Heart right ventricle (tissue), 16 donors: ENCODE measurements around the gene PI4KA. TPM values are rescaled to one million over a fixed set of nuclear protein-coding genes. Genes with fewer than 3 reads are reported as not detected.

Experiments used
- ATAC-seq, 8 donors: fragments of 200-7000 bp; cut with Tn5 transposase; one replicate each; pipeline ENCODE4 v1.9.1; 2020; ENCODE audit warnings: mild to moderate bottlenecking in 8 of 8, moderate library complexity in 8 of 8, moderate number of reproducible peaks in 1 of 8
- DNase-seq, 2 donors: peaks; one replicate each; pipeline ENCODE4 v3.0.0-alpha.2; 2020
- H3K27ac ChIP-seq, 10 donors: fragments of 200-600 bp; sonication (generic) in 2 of 10; one replicate each; pipeline versions ENCODE4 v1.5.0 to v1.8.0; 2020 to 2022; ENCODE audit warnings: mild to moderate bottlenecking in 3 of 10
- H3K27me3 ChIP-seq, 7 donors: fragments of 200-600 bp; one replicate each; pipeline ENCODE4 v1.8.0; 2021 to 2022; ENCODE audit warnings: mild to moderate bottlenecking in 2 of 7
- H3K36me3 ChIP-seq, 9 donors: fragments of 200-600 bp; sonication (generic) in 1 of 9; one replicate each; pipeline versions ENCODE4 v1.5.0 to v1.8.0; 2020 to 2022; ENCODE audit warnings: mild to moderate bottlenecking in 2 of 9
- H3K4me1 ChIP-seq, 9 donors: fragments of 200-600 bp; sonication (generic) in 1 of 9; one replicate each; pipeline versions ENCODE4 v1.5.0 to v1.8.0; 2020 to 2022; ENCODE audit warnings: mild to moderate bottlenecking in 4 of 9
- H3K4me3 ChIP-seq, 10 donors: fragments of 200-600 bp; sonication (generic) in 2 of 10; one replicate each; pipeline versions ENCODE4 v1.5.0 to v1.8.0; 2020 to 2022; ENCODE audit warnings: mild to moderate bottlenecking in 7 of 10, moderate library complexity in 2 of 10
- H3K9me3 ChIP-seq, 11 donors: fragments of 200-600 bp in 10 of 11; sonication (generic) in 2 of 11; one replicate each; pipeline versions ENCODE4 v1.5.0 to v1.8.0; 2013 to 2022; ENCODE audit warnings: mild to moderate bottlenecking in 2 of 11, control low read depth in 1 of 11, moderate library complexity in 1 of 11
- CTCF ChIP-seq, 9 donors: fragments of 200-600 bp; sonication (generic) in 2 of 9; IDR thresholded peaks; one replicate each; pipeline versions ENCODE4 v1.5.0 to v1.8.0; 2021 to 2022; ENCODE audit warnings: antibody characterized with exemption in 9 of 9, mild to moderate bottlenecking in 5 of 9, moderate library complexity in 1 of 9
- WGBS, 2 donors: extraction: QIAGEN DNeasy Blood & Tissue Kit; methylation state at CpG; one replicate each; pipeline ENCODE4 v1.1.7; 2013; ENCODE audit warnings: inconsistent platforms in 1 of 2; 5-methylcytosine and 5-hydroxymethylcytosine counted together
- intact Hi-C, 10 donors: fragments of 100-400 bp; cut with DNase I; formaldehyde crosslinking; loops; one replicate each; pipeline versions ENCODE4 v1.11.1 to v1.14.2; 2022
- polyA plus RNA-seq, 2 donors: library from polyadenylated mRNA; stranded (reverse); fragments of 200-250 nt; gene quantifications; one replicate each; pipeline ENCODE4 v1.2.3, GENCODE V29; 2013
- total RNA-seq, 10 donors: library from RNA; stranded (reverse); fragmentation: NEBNext Ultra II Directional in 3 of 10; extraction: Animal tissue kit (Norgen Biotek cat#: 25700) in 3 of 10; gene quantifications; one replicate each; pipeline versions ENCODE4 v1.2.1 to v1.2.4, GENCODE V29; 2021 to 2023
- donor health status: Arrhythmogenic right ventricular cardiomyopathy.
- donor health status: ischemic (EF 13 %, LVEDD 7.1; RV severe dilation, severe dysfunction).
- donor health status: healthy with polysubstance abuse.
- donor health status: DM: no; HTN: yes; CAD: no.
- donor health status: DM: no; HTN: no; CAD: no.
- donor health status: ischemic (EF 25% LVEDD 6.9; RV normal size, moderate dysfunction).
- donor health status: ischemic (EF 25% LVEDD 5.7; RV mildly dilated, moderate dysfunction).
- donor health status: healthy.
- donor health status: DM: yes; HTN: yes; CAD: no.
- donor health status: Ischemic cardiomyopathy.
- donor health status: ischemic (EF 35%, LVEDD 5.7; RV mildly dilated, moderate dysfunction).
- donor health status: nonischemic (EF 11% LVEDD 7.7; RV severe dilation, severe dysfunction).
- donor health status: DM: yes; HTN: yes; CAD: no.
- donor health status: PGD.
- donor health status: ischemic (EF 29% LVEDD 5.4; RV normal size, mild dysfunction).
- donor health status: nonischemic (EF 23%, LVEDD 6.1; RV moderate dilation, normal function).

Gene PI4KA
- total and polyA plus RNA-seq, 12 donors: 32.3 to 55.2 (median 39.4) TPM

- no peaks in the 10 kb centered on the region for H3K4me1 ChIP-seq
- H3K36me3 ChIP-seq: peaks cover 0 to 100% (median 80%) of the 10 kb centered on the region in 9 donors
- no peaks in the 10 kb centered on the region for H3K27me3 ChIP-seq
- intact Hi-C loops: loop anchor here in 1 of 10 donors (10.0 kb wide), 1 partner anchor 61 kb away; no protein-coding TSS in a partner anchor
- TF ChIP-seq CTCF (IDR thresholded peaks at IDR 0.05): no peak
- H3K27ac ChIP-seq: no peak overlapping the region
- H3K9me3 ChIP-seq: no peaks in the 10 kb centered on the region
- ATAC-seq (no peak), DNase-seq (no peak)
- WGBS, 2 donors: 95 to 96% methylated on average over 9 of the region's 9 CpGs
- no peak overlapping the region for H3K4me3 ChIP-seq
Observed at GRCh38 chr22:20815477-20816050, 43.0 kb downstream of the PI4KA start.

- intact Hi-C loops: loop anchor here in 1 of 10 donors (10.0 kb wide), 1 partner anchor 60 kb away; no protein-coding TSS in a partner anchor
- H3K36me3 ChIP-seq: peaks cover 0 to 100% (median 76%) of the 10 kb centered on the region in 9 donors
Observed at GRCh38 chr22:20814221-20814808, 44.3 kb downstream of the PI4KA start.

GRCh38 chr22:20813056-20813455, 45.6 kb downstream of the PI4KA start:
- no peak for ATAC-seq
- no peak overlapping the region for H3K4me3 ChIP-seq
- no peaks in the 10 kb centered on the region for H3K27me3 ChIP-seq
- DNase-seq: no peak
- H3K9me3 ChIP-seq: no peaks in the 10 kb centered on the region
- no peak for TF ChIP-seq CTCF (IDR thresholded peaks at IDR 0.05)
- no peaks in the 10 kb centered on the region for H3K4me1 ChIP-seq
- 93% methylated on average over 4 of the region's 4 CpGs for WGBS, 2 donors
- intact Hi-C loops: loop anchor here in 1 of 10 donors (10.0 kb wide), 1 partner anchor 58 kb away; no protein-coding TSS in a partner anchor
- no peak overlapping the region for H3K27ac ChIP-seq
- peaks cover 0 to 100% (median 64%) of the 10 kb centered on the region in 9 donors for H3K36me3 ChIP-seq

More at GRCh38 chr22:20814221-20814808, 44.3 kb downstream of the PI4KA start:
- no peak for DNase-seq
- TF ChIP-seq CTCF (IDR thresholded peaks at IDR 0.05): no peak
- no peak for ATAC-seq
- H3K27ac ChIP-seq: no peak overlapping the region
- no peaks in the 10 kb centered on the region for H3K4me1 ChIP-seq
- 91 to 95% methylated on average over 5 of the region's 5 CpGs for WGBS, 2 donors
- H3K27me3 ChIP-seq: no peaks in the 10 kb centered on the region
- H3K9me3 ChIP-seq: no peaks in the 10 kb centered on the region
- no peak overlapping the region for H3K4me3 ChIP-seq

- peaks cover 0 to 100% (median 64%) of the 10 kb centered on the region in 9 donors for H3K36me3 ChIP-seq
- ATAC-seq: no peak
- DNase-seq: no peak
- intact Hi-C loops: loop anchor here in 1 of 10 donors (10.0 kb wide), 1 partner anchor 57 kb away; no protein-coding TSS in a partner anchor
- WGBS, 2 donors: 98% methylated on average over 5 of the region's 5 CpGs
- H3K4me1 ChIP-seq: no peaks in the 10 kb centered on the region
- TF ChIP-seq CTCF (IDR thresholded peaks at IDR 0.05): no peak
- no peak overlapping the region for H3K27ac ChIP-seq
- no peaks in the 10 kb centered on the region for H3K9me3 ChIP-seq
- no peaks in the 10 kb centered on the region for H3K27me3 ChIP-seq
- no peak overlapping the region for H3K4me3 ChIP-seq
Observed at GRCh38 chr22:20811971-20812660, 46.5 kb downstream of the PI4KA start.
